HG03432 (cell line): ENCODE data around the gene RRM2.
"Not testable (repeated sequence)": the region's sequence is repeated elsewhere in the genome, so short reads cannot be mapped to it uniquely, and the experiment has no call there.

Source experiments
- ATAC-seq: cut with Tn5 transposase; IDR thresholded peaks from one replicate; pipeline ENCODE4 v1.9.1; 2021; ENCODE audit warnings: mild to moderate bottlenecking, moderate library complexity; ENCODE audit not compliant: unreplicated experiment

The RRM2 gene

DNA sequence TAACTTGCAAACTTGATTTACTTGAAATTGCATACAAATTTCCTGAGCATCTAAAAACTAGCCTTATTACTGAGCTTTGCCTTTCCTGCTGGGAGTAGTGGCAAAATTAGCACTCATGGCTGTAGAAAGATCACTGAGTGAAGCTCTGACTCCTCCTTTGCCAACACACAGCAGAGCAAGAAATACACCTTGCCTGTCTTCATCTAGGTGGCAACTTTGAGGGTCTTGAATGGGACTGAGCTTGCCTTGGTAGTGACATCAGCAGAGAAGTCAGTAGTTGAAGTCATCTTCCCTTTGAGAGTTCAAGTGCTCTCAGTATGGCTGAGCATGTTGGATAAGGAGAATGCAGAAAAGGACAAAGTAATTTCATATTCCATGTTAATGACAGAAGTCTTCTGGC, 5.9 kb downstream of the RRM2 start:
- ATAC-seq = no peak

DNA sequence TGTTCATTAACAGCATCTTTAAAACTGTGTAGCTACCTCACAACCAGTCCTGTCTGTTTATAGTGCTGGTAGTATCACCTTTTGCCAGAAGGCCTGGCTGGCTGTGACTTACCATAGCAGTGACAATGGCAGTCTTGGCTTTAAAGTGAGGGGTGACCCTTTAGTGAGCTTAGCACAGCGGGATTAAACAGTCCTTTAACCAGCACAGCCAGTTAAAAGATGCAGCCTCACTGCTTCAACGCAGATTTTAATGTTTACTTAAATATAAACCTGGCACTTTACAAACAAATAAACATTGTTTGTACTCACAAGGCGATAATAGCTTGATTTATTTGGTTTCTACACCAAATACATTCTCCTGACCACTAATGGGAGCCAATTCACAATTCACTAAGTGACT, 7.0 kb downstream of the RRM2 start:
- ATAC-seq = no peak

- ATAC-seq = no peak
Measured at GRCh38 chr2:10132043-10132575, 9.6 kb downstream of the RRM2 start.

DNA sequence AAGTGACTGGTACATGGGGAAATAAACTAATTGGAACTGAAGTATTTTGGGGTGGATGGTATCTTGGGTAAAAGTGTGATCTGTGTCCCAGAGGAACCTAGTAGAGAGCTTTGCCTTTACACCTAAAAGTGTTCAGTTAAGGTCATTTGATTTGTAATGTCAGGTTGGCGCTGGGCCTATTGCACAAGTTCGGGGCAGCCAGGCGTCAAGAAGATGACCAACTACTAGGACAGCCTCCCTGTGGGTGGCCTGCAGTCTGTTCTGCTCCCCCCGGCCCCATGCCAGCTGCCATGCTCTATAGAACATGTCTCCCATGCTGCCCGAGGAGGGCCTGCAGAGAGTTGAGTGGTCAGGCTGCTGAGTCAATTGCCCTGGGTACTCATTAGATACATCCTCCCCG, 10.1 kb downstream of the RRM2 start:
- ATAC-seq = no peak

DNA sequence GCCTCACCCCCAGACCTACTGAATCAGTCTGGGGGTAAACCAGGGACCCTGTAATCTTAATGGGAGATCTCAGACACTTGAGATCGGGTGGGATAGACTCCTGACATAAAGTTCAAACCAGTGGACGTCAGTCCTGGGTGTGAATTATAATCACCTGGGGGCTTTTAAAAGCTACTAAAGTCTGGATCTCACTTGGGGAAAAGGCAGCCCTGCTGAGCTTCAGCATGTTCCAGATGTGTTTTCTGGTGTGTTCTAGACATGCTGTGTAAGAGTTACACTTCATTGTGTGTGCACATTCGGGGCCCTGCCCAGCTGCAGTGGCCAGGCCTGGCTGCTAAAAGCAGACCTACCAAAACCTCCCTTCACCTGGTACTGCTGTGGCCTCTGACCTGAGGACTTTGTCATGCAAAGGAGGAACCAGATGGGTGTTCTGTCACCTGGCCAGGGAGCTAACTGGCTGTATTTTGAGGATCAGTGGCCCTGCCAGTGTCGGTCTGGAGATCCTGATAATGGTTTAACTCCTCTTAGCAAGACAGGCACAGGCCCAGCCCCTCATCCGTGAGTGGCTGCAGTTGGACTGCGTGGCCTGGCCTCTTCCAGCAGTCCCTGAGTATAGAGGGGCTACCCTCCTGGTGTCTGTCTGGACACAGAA, 10.6 kb downstream of the RRM2 start:
- no peak for ATAC-seq

DNA sequence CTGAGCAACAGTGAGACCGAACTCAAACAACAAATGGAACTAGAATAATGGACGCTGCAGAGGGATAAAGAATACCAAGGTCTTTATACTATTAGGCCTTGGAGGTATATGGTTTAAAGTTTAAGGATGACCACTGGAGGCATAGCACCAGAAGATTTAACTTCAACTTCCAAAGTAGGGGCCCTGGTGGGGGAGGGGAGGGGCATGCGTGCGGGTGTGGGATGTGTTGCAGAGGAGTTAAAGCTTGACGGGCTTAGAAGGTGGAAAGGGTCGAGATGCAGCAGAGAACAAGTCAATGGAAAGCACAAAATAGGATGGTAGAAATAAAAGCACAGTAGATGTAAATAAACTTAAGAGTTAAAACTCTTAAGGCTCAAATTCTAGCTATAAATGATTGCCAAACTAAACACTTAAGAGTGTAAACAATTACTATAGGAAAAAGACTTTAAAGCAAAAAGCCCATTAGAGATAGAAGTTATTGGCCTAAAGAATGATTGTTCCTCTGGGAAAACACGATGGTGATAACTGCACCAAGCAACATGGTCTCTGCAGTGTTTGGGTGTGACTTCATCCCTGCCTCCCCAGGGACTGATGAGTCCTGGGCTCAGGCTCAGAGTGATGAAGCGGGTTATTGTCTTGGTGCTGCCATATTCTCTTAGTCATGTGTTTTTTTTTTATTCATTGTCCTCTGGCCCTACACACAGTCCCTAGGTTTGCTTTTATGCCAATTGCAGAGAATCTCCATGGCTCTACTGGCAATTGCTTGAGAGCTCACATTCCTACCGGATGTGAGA, 13.0 kb downstream of the RRM2 start:
- no peak for ATAC-seq

- no peak for ATAC-seq
Measured at GRCh38 chr2:10136101-10136934, 13.8 kb downstream of the RRM2 start.

- ATAC-seq = no peak
Measured at GRCh38 chr2:10137053-10137843, 14.7 kb downstream of the RRM2 start.

DNA sequence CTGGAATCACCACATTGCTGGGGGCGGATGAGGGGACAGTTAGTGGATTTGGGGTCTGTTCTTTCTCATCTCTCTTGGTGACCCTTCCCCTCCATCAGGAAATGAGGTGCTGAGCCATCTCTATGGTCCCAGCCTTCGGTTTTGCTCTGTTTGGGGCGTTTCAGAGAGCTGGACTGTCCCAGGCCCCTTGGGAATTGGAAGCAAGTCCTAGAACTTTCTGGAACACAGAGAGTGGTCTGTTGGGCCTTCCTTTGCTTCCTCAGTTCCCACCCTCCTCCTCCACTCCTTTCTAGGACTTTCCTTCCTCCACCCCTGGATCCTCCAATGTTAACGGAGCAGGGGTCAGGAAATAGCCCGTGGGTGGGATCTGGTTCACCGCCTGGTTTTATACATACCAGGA, 17.0 kb downstream of the RRM2 start:
- ATAC-seq = no peak

GRCh38 chr2:10140841-10141610, 18.5 kb downstream of the RRM2 start:
- no peak for ATAC-seq

- no peak for ATAC-seq
Measured at GRCh38 chr2:10141736-10142639, 19.4 kb downstream of the RRM2 start.

GRCh38 chr2:10142640-10142965, 20.1 kb downstream of the RRM2 start:
- ATAC-seq = no peak

- no peak for ATAC-seq
Measured at GRCh38 chr2:10144771-10145518, 22.4 kb downstream of the RRM2 start.

DNA sequence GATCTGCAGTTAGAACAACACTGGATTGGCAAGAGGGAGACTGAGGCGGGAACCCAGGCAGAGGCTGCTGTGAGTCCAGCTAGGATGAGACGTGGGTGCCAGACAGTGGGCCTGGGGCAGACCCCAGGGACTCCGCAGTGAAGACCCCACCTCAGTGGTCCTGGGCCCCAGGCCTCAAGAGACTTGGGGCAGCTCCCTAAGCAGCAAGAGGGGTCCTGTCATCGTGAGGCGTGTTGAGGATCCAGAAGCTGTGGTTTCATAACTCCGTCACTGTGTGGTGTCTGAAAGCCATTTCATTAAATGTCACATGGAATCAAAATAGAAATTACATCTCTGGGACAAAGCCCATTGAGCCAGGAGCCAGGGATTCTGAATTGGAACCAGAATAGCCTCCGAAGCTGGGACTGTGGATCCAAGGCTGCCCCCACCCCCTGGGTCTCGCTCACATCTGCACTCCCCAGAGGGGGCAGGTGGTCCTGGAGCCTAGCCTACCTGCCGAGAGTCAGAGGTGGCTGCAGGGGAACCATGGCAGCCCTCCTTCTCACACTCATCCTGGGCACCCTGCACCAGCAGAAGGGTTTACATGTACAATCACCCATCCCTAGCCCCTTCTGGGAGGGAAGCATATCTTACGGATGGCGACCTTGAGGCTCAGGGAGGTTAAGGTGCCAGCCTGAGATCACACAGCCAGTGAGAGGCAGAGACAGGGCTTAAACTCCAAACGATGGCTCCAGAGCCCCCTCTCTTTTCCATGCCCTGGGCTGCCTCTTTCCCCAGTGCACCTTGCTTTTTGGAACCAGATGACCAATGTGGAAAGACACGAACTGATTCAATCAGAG, 23.2 kb downstream of the RRM2 start:
- no peak for ATAC-seq

DNA sequence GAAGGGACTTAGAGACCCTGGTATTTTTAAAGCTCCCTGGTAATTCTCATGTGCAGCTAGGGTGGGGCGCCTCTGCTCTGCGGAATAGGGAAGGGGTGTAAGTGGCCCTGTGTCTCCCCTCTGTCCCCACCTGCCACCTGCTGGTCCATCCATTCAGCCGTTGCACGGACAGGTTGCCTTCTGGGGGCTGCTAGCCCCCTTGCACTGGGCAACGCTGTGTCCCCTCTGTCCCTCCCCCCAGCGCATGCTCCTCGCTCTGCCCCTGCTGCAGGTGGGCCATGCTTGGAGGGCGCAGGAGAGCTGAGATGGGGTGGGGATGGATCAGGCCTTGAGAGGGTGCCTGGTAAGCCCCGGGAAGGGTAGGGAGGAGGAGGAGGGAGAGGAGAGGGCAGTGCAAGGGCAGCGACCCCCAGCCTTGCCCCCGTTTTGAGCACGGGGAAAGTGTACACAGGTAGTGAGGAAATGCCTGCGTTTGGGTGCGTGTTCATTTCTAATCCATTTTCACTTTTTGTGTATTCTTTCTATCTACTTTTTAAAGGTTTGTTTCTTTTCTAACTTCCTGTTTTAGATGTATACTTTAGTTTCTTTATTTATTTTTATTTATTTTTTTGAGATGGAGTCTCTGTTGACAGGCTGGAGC, 23.9 kb downstream of the RRM2 start:
- no peak for ATAC-seq

DNA sequence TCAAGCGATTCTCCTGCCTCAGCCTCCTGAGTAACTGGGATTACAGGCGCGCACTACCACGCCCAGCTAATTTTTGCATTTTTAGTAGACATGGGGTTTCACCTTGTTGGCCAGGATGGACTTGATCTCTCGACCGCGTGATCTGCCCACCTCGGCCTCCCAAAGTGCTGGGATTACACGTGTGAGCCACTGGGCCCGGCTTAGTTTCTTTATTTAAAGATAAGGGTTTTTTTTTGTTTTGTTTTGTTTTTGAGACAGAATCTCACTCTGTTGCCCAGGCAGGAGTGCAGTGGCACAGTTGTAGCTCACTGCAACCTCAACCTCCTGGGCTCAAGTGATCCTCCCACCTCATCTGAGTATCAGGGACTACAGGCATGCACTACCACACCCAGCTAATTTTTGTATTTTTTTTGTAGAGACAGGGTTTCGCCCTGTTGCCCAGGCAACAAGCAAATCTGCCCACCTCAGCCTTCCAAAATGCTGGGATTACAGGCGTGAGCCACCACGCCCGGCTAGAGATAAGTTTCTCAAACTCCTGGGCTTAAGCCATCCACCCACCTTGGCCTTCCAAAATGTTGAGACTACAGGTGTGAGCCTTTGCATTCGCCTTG, 24.6 kb downstream of the RRM2 start:
- not testable (repeated sequence) for ATAC-seq

- ATAC-seq = no peak
Measured at GRCh38 chr2:10148268-10148667, 25.7 kb downstream of the RRM2 start.
